ENCODE data around the gene ZNF552.
"Not testable (repeated sequence)": the region's sequence is repeated elsewhere in the genome, so short reads cannot be mapped to it uniquely, and the experiment has no call there.

Gene ZNF552

DNA sequence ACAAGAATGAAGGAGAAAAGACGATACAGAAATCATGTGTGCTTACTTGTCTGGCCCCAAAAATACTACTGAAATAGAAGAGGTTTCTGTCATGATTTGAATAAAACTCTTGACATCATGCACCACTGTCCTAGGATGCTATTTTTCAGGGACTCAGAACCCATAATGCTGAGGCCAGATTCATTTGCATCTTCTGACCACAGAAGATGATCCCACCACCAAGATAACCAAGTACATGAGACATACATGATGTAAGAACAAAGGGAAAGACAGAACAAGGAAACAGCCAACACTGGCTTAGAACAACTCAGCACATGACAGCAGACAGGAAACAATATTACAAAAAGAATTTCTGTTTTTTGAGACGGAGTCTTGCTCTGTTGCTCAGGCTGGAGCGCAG, 2.5 kb downstream of the ZNF552 start:
- no peaks in the 10 kb centered on the region for H3K27me3 ChIP-seq (ENCODE audit: low read depth, low read length)
- H4K20me1 ChIP-seq (ENCODE audit: insufficient read depth, low read length), result 0 out of 2 replicates have a peak, but pooled peaks cover 4% of the 10 kb centered on the region
- H3K4me1 ChIP-seq (ENCODE audit: low read length), result peaks cover 7% of the 10 kb centered on the region; the same call in 1 of the 2 replicates
- H3K4me2 ChIP-seq (ENCODE audit: low read length), result no peak overlapping the region
- peaks cover 25% of the 10 kb centered on the region for H3K36me3 ChIP-seq (replicated peaks; ENCODE audit: low read depth, low read length)
- H3K9ac ChIP-seq (ENCODE audit: low read length), result no peak overlapping the region
- H2AFZ ChIP-seq (ENCODE audit: low read depth, low read length), result no peak overlapping the region
- H3K79me2 ChIP-seq (ENCODE audit: low read length), result peaks cover 41% of the 10 kb centered on the region
- H3K27ac ChIP-seq (ENCODE audit: low read length), result no peak overlapping the region
- no peak overlapping the region for H3K4me3 ChIP-seq (ENCODE audit: low read length)
- no peak for TF ChIP-seq EZH2phosphoT487 (IDR thresholded peaks at IDR 0.05; ENCODE audit: low read depth)
- TF ChIP-seq, protein P1, sequence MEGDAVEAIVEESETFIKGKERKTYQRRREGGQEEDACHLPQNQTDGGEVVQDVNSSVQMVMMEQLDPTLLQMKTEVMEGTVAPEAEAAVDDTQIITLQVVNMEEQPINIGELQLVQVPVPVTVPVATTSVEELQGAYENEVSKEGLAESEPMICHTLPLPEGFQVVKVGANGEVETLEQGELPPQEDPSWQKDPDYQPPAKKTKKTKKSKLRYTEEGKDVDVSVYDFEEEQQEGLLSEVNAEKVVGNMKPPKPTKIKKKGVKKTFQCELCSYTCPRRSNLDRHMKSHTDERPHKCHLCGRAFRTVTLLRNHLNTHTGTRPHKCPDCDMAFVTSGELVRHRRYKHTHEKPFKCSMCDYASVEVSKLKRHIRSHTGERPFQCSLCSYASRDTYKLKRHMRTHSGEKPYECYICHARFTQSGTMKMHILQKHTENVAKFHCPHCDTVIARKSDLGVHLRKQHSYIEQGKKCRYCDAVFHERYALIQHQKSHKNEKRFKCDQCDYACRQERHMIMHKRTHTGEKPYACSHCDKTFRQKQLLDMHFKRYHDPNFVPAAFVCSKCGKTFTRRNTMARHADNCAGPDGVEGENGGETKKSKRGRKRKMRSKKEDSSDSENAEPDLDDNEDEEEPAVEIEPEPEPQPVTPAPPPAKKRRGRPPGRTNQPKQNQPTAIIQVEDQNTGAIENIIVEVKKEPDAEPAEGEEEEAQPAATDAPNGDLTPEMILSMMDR (IDR thresholded peaks at IDR 0.05; ENCODE audit: low read depth, low read length), result no peak
- no peaks in the 10 kb centered on the region for H3K9me3 ChIP-seq (ENCODE audit: insufficient read depth, low read length)

- not testable (repeated sequence) for H3K4me1 ChIP-seq (ENCODE audit: low read length); H4K20me1 ChIP-seq (ENCODE audit: insufficient read depth, low read length); H3K4me2 ChIP-seq (ENCODE audit: low read length); H3K27me3 ChIP-seq (ENCODE audit: low read depth, low read length); H3K9ac ChIP-seq (ENCODE audit: low read length); H3K9me3 ChIP-seq (ENCODE audit: insufficient read depth, low read length); H2AFZ ChIP-seq (ENCODE audit: low read depth, low read length); H3K27ac ChIP-seq (ENCODE audit: low read length); H3K4me3 ChIP-seq (ENCODE audit: low read length)
- peaks cover 27% of the 10 kb centered on the region for H3K36me3 ChIP-seq (replicated peaks; ENCODE audit: low read depth, low read length)
- H3K79me2 ChIP-seq (ENCODE audit: low read length), result peaks cover 51% of the 10 kb centered on the region
These were observed 4.1 kb downstream of the ZNF552 start for GRCh38 chr19:57810410-57811295.

- Histone ChIP-seq H3K9ac (ENCODE audit: low read length) (no peak overlapping the region), H3K79me2 (ENCODE audit: low read length) (peaks cover 63% of the 10 kb centered on the region), H3K36me3 (replicated peaks; ENCODE audit: low read depth, low read length) (peaks cover 24% of the 10 kb centered on the region), H3K27ac (ENCODE audit: low read length) (no peak overlapping the region), H3K27me3 (ENCODE audit: low read depth, low read length) (no peaks in the 10 kb centered on the region), H3K4me1 (ENCODE audit: low read length) (peaks cover 4% of the 10 kb centered on the region), H3K4me3 (ENCODE audit: low read length) (no peak overlapping the region), H3K9me3 (ENCODE audit: insufficient read depth, low read length) (no peaks in the 10 kb centered on the region), H4K20me1 (ENCODE audit: insufficient read depth, low read length) (0 out of 2 replicates have a peak, but pooled peaks cover 3% of the 10 kb centered on the region), H3K4me2 (ENCODE audit: low read length) (no peak overlapping the region), H2AFZ (ENCODE audit: low read depth, low read length) (no peak overlapping the region)
- TF ChIP-seq EZH2phosphoT487 (IDR thresholded peaks at IDR 0.05; ENCODE audit: low read depth), result no peak
These were observed 7.2 kb downstream of the ZNF552 start for GRCh38 chr19:57807541-57807940.

DNA sequence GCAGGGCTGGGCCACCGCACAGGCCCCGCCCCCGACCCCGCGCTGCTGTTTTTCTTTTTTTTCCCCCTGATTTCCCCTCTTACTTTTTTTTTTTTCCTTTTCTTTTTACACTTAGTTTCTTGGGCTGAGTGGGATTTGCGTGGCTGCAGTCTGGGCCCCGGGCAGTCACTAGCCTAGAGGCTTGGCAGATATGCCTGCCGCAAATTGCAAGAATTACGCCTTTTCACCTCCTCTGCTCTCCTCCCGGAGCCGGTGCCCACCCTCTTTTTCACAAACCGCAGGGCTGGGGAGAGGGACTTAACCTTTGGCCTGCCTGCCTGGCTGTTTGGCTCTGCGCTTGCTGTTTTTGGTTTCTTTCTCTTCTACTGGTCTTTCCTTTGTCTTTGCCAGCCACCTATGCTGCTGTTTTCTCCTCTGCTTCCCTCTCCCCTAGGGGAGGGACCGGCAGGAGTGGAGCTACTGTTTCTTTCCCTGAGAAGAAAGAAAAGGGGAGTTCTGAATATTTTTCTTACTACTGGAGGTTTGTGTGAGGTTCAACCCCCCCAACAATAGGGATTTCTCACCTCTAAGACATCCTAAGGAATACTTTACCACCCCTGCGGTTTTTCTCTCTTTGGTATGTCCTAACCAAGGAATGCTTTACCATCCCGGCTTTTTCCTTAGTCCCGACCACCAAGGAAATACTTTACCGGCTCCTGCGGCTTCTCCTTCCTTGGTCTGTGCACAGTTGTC, 11.0 kb downstream of the ZNF552 start:
- H3K27ac ChIP-seq (ENCODE audit: low read length), result no peak overlapping the region
- H3K79me2 ChIP-seq (ENCODE audit: low read length), result peaks cover 72% of the 10 kb centered on the region
- H3K9me3 ChIP-seq (ENCODE audit: insufficient read depth, low read length), result no peaks in the 10 kb centered on the region
- no peak overlapping the region for H3K9ac ChIP-seq (ENCODE audit: low read length)
- TF ChIP-seq, protein P1 (IDR thresholded peaks at IDR 0.05; ENCODE audit: low read depth, low read length), result no peak
- TF ChIP-seq EZH2phosphoT487 (IDR thresholded peaks at IDR 0.05; ENCODE audit: low read depth), result no peak
- H3K4me2 ChIP-seq (ENCODE audit: low read length), result no peak overlapping the region
- H3K4me3 ChIP-seq (ENCODE audit: low read length), result no peak overlapping the region
- peaks cover 26% of the 10 kb centered on the region for H3K4me1 ChIP-seq (ENCODE audit: low read length)
- H2AFZ ChIP-seq (ENCODE audit: low read depth, low read length), result no peak overlapping the region
- peaks cover 28% of the 10 kb centered on the region for H3K36me3 ChIP-seq (replicated peaks; ENCODE audit: low read depth, low read length)
- no peaks in the 10 kb centered on the region for H3K27me3 ChIP-seq (ENCODE audit: low read depth, low read length)
- H4K20me1 ChIP-seq (ENCODE audit: insufficient read depth, low read length), result peaks cover 6% of the 10 kb centered on the region

DNA sequence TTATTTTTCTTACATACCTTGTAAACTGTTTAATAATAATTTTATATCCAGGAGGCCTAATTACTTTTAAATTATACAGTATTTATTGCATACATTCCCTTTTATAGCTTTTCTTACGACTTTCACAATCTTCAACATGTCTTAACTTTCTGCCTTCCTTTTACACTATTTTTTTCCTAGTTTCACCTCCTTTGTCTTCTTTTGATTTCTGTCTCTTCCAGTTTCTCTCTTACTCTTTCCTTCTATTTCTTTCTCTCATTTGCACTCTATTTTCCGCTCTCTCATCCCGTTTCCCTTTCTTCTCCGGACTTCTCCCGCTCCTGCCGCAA, 11.5 kb downstream of the ZNF552 start:
- Histone ChIP-seq H3K27me3 (ENCODE audit: low read depth, low read length) (no peaks in the 10 kb centered on the region), H3K4me2 (ENCODE audit: low read length) (no peak overlapping the region), H2AFZ (ENCODE audit: low read depth, low read length) (no peak overlapping the region), H4K20me1 (ENCODE audit: insufficient read depth, low read length) (peaks cover 6% of the 10 kb centered on the region), H3K79me2 (ENCODE audit: low read length) (peaks cover 68% of the 10 kb centered on the region), H3K9ac (ENCODE audit: low read length) (no peak overlapping the region), H3K4me1 (ENCODE audit: low read length) (peaks cover 31% of the 10 kb centered on the region), H3K9me3 (ENCODE audit: insufficient read depth, low read length) (no peaks in the 10 kb centered on the region), H3K36me3 (replicated peaks; ENCODE audit: low read depth, low read length) (peaks cover 25% of the 10 kb centered on the region), H3K27ac (ENCODE audit: low read length) (no peak overlapping the region), H3K4me3 (ENCODE audit: low read length) (no peak overlapping the region)
- TF ChIP-seq, protein P1 (IDR thresholded peaks at IDR 0.05; ENCODE audit: low read depth, low read length), result no peak
- TF ChIP-seq EZH2phosphoT487 (IDR thresholded peaks at IDR 0.05; ENCODE audit: low read depth), result no peak
